ENCODE measurements around the gene BMP4. TPM values are rescaled to one million over a fixed set of nuclear protein-coding genes. Genes with fewer than 3 reads are reported as not detected.

Gene BMP4
- total RNA-seq, 4 donors from 2014 or later: 1.5 to 24.8 (median 6.9) TPM

GRCh38 chr14:53947094-53947445, 9.6 kb downstream of the BMP4 start:
- TF ChIP-seq, protein P1, sequence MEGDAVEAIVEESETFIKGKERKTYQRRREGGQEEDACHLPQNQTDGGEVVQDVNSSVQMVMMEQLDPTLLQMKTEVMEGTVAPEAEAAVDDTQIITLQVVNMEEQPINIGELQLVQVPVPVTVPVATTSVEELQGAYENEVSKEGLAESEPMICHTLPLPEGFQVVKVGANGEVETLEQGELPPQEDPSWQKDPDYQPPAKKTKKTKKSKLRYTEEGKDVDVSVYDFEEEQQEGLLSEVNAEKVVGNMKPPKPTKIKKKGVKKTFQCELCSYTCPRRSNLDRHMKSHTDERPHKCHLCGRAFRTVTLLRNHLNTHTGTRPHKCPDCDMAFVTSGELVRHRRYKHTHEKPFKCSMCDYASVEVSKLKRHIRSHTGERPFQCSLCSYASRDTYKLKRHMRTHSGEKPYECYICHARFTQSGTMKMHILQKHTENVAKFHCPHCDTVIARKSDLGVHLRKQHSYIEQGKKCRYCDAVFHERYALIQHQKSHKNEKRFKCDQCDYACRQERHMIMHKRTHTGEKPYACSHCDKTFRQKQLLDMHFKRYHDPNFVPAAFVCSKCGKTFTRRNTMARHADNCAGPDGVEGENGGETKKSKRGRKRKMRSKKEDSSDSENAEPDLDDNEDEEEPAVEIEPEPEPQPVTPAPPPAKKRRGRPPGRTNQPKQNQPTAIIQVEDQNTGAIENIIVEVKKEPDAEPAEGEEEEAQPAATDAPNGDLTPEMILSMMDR (IDR thresholded peaks at IDR 0.05): no peak
- TF ChIP-seq POLR2A (IDR thresholded peaks at IDR 0.05): no peak
- no peak for DNase-seq
- intact Hi-C loops (cut with DNase I): no loop called here
- Histone ChIP-seq H3K9me3 (no peaks in the 10 kb centered on the region), H3K27ac (no peak overlapping the region), H3K4me3 (peak overlapping the region; percentile 20 to 55 (median 34)), H3K36me3 (peaks cover 0 to 21% (median 0%) of the 10 kb centered on the region in 3 donors), H3K4me1 (peaks cover 0 to 14% (median 0%) of the 10 kb centered on the region in 3 donors), H3K27me3 (peaks cover 0 to 49% (median 0%) of the 10 kb centered on the region in 4 donors)
- WGBS, 2 donors: 44 to 54% methylated on average over 10 to 12 of the region's 12 CpGs

GRCh38 chr14:53946404-53947093, 10.1 kb downstream of the BMP4 start:
- 16 to 64% methylated on average over 5 to 6 of the region's 63 CpGs for WGBS, 2 donors
- TF ChIP-seq, protein P1 (IDR thresholded peaks at IDR 0.05): no peak
- TF ChIP-seq POLR2A (IDR thresholded peaks at IDR 0.05): no peak
- DNase-seq: no peak
- intact Hi-C loops (cut with DNase I): no loop called here
- peak overlapping the region; percentile 20 to 55 (median 34) for H3K4me3 ChIP-seq
- no peaks in the 10 kb centered on the region for H3K9me3 ChIP-seq
- H3K27me3 ChIP-seq: peaks cover 0 to 44% (median 0%) of the 10 kb centered on the region in 4 donors
- H3K27ac ChIP-seq: no peak overlapping the region
- H3K36me3 ChIP-seq: peaks cover 0 to 16% (median 0%) of the 10 kb centered on the region in 3 donors
- H3K4me1 ChIP-seq: peaks cover 0 to 8% (median 0%) of the 10 kb centered on the region in 3 donors

DNA sequence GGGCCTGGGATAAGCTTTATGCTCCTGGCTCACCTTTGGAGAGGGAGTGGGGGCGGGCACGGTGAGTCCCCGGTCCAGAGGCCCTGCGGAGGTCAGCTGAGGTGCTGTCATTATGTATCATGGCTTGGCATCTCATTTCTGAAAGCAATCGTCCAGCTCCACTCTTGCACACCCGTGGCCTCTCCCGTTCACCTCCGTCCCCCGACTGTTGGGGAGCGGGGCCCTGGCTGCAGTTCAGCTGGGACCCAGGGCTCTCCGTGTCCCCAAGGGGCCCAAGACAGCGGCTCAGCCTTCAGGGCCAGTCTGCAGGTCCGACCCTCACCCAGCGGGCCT, 10.6 kb downstream of the BMP4 start:
- H3K36me3 ChIP-seq: peaks cover 0 to 13% (median 0%) of the 10 kb centered on the region in 3 donors
- intact Hi-C loops (cut with DNase I): no loop called here
- H3K9me3 ChIP-seq: no peaks in the 10 kb centered on the region
- H3K27ac ChIP-seq: no peak overlapping the region
- TF ChIP-seq, protein P1 (IDR thresholded peaks at IDR 0.05): no peak
- TF ChIP-seq POLR2A (IDR thresholded peaks at IDR 0.05): no peak
- WGBS, 2 donors: 75 to 90% methylated on average over 4 to 6 of the region's 14 CpGs
- H3K4me3 ChIP-seq: no peak overlapping the region
- peaks cover 0 to 8% (median 0%) of the 10 kb centered on the region in 3 donors for H3K4me1 ChIP-seq
- peaks cover 0 to 42% (median 0%) of the 10 kb centered on the region in 4 donors for H3K27me3 ChIP-seq
- no peak for DNase-seq

GRCh38 chr14:53943751-53944083, 12.9 kb downstream of the BMP4 start:
- Histone ChIP-seq H3K27me3 (peaks cover 0 to 42% (median 0%) of the 10 kb centered on the region in 4 donors), H3K4me1 (peaks cover 0 to 8% (median 0%) of the 10 kb centered on the region in 3 donors), H3K27ac (no peak overlapping the region), H3K36me3 (no peaks in the 10 kb centered on the region), H3K9me3 (no peaks in the 10 kb centered on the region), H3K4me3 (no peak overlapping the region)
- WGBS, 2 donors: 37 to 64% methylated on average over 2 of the region's 2 CpGs
- intact Hi-C loops (cut with DNase I): no loop called here
- no peak for DNase-seq
- TF ChIP-seq, protein P1 (IDR thresholded peaks at IDR 0.05): no peak
- no peak for TF ChIP-seq POLR2A (IDR thresholded peaks at IDR 0.05)

DNA sequence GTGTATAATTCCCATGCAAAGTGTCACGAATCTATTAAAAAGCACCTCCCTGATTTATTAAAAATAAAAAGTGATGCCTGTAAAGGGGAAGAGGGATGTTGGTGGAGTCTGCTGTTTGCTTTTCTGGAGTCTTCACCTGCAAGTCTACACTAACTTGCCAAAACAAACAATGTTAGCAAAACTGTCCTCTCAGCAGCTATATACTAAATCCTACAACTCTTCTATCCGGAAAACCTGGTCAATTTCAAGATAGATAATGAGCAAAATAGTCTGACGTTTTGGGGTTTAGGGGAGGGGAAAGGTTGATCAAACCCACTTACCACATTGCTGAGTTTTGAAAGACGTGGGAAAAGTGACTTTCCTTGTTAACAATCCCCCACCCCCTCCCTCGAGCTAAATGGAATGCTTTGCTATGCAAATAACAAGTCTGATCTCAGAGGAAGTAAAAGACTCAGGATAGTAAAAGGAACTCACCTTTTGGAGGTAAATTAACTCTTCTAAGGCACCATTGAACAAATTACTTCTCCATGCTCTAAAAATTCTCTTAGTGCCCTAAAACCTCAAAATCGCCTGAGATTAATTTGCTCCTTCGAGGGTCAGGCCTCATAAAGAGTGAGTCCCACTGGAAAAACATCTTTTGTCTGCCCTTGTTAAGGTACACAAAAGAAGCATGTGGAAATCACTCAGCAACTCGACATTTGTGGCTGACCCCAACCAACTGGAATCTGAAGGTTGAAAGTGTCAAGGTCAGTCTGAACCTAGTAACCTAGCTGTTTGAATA, 13.5 kb downstream of the BMP4 start:
- 29 to 51% methylated on average over 8 of the region's 8 CpGs for WGBS, 2 donors
- intact Hi-C loops (cut with DNase I): no loop called here

More for the DNA sequence above, 13.5 kb downstream of the BMP4 start:
- Histone ChIP-seq H3K27ac (no peak overlapping the region), H3K27me3 (peaks cover 0 to 40% (median 0%) of the 10 kb centered on the region in 4 donors), H3K9me3 (no peaks in the 10 kb centered on the region), H3K4me1 (peaks cover 0 to 8% (median 0%) of the 10 kb centered on the region in 3 donors), H3K36me3 (no peaks in the 10 kb centered on the region), H3K4me3 (no peak overlapping the region)
- no peak for TF ChIP-seq POLR2A (IDR thresholded peaks at IDR 0.05)
- TF ChIP-seq, protein P1 (IDR thresholded peaks at IDR 0.05): no peak
- DNase-seq: no peak

Measured in esophagus squamous epithelium (tissue), 5 donors.